DOHH2 (cell line): ENCODE results near the gene PDE9A.

Experiments used
- CTCF ChIP-seq: fragments of 200-600 bp; sonication (generic); IDR thresholded peaks from one replicate; pipeline ENCODE4 v1.5.1; 2014; ENCODE audit warnings: antibody characterized with exemption, mild to moderate bottlenecking, low read depth, low read length; ENCODE audit not compliant: poor library complexity, severe bottlenecking
- EZH2phosphoT487 ChIP-seq: fragments of 200-600 bp; sonication (generic); IDR thresholded peaks from 2 replicates; pipeline ENCODE4 v1.6.1; 2017; ENCODE audit warnings: borderline replicate concordance, mild to moderate bottlenecking, antibody characterized with exemption, low read length, moderate library complexity, mixed read lengths

GRCh38 chr21:42671778-42672593 is 18.6 kb downstream of the PDE9A start:
- TF ChIP-seq CTCF (no peak), EZH2phosphoT487 (no peak)
